GM19239 (cell line): ENCODE measurements around the gene VRK2.
"Not testable (repeated sequence)": the region's sequence is repeated elsewhere in the genome, so short reads cannot be mapped to it uniquely, and the experiment has no call there.

Experiments
- DNase-seq: peaks from one replicate; pipeline ENCODE4 v3.0.0; 2011; ENCODE audit warnings: low spot score; ENCODE audit not compliant: insufficient read length
- FAIRE-seq: peaks from 2 replicates; lab custom pipeline; 2011; peaks lifted over from hg19 to GRCh38; lab: Jason Lieb, UNC

The VRK2 gene

DNA sequence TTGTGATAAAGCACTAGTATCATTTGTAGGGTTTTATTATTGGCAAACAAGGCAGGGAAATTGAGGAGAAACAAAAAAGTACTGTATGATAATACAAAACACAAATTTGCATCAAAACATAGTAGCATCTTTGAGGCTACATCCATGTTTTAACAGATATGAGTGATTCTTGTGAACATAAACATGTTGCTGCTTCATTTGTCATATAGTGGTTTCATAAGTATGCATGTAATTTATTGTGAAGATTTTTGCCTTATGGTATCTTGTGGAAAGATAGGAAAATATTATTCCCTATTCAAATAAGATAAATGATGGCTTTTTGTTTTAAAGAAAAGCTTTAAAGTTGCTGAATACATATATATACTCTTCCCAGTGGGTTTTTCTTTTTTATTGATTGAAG is 60.3 kb downstream of the VRK2 start:
- no peak for DNase-seq
- FAIRE-seq, result no peak

DNA sequence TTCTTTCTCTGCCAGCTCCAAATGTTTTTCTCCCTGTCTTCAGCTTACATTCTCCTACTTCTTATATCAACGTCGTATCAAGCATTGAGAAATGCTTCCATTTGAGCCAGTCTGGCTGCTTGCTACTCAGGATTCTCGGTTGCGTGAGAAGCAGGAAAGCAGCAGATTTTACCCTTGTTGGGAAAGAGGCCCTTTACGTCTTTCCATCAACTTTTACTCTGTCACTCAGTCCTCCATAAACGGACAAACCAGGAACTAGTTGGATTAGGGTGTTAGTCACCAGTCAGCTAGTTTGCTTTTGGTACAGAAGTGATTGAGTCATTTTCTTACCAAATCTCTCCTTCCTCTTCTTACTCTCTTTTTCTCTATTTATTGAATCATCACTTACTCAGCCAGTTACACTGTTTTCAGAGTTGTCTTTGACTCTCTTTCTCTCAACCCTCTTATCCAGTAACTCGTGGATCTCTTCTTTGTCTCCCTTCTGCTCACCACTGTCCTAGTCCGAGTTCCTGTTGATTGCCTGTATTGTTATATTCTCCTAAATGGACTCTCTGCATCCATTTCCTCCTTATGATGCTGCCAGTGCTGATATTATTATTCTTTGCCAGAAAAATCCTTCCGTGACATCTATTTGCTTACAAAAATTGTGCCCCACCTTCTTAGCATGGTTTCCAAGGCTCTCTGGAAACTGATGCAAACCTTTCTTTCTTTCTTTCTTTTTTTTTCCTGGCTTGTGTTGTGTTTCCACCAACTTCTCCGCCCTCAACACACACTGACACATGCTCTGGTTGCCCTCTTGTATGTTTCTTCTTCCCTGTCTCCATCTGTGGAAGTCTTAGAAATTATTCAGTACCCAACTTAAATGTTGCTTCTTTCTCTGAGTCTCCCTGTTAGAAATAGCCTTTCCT is 61.5 kb downstream of the VRK2 start:
- DNase-seq (no peak), FAIRE-seq (no peak)

DNA sequence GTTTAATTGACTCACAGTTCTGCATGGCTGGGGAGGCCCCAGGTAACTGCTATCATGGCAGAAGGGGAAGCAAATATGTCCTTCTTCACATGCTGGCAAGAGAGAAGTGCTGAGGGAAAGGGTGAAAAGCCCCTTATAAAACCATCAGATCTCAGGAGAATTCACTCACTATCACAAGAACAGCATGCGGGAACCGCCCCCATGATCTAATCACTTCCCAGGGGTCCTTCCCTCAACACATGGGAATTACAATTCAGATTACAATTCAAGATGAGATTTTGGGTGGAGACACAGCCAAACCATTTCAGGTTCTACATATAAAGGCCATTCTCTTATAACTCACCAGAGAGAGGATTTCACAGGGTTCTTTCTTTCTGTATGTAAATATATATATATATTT is 62.9 kb downstream of the VRK2 start:
- FAIRE-seq (no peak), DNase-seq (no peak)

DNA sequence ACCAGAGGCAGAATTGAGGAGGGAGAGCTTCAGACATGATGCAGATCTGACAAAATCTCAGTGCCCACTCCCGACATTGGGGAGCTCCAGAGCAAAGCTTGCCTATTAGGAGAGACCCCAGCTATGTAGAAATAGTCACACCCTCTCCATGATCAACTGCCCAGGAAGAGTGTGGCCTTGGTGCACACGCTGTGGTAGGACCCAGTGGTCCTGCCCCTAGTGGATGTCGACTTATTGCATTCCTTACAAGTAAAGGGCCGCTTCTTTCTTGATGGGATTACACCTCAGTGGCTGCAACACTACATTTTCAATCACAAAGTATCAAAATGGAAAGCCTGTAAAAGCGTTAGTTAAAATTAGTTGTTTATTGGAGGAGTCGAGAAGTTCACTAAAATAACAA is 64.2 kb downstream of the VRK2 start:
- FAIRE-seq, result no peak
- no peak for DNase-seq

DNA sequence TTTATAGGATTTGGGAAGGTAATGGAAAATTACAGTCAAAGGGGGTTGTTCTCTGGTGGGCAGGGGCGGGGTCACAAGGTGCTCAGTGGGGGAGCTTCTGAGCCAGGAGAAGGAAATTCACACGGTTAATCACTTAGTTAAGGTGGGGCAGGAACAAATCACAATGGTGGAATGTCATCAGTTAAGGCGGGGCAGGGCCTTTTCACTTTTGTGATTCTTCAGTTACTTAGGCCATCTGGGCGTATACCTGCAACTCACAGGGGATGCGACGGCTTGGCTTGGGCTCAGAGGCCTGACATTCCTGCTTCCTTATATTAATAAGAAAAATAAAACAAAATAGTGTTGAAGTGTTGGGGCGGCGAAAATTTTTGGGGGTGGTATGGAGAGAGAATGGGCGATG is 67.0 kb downstream of the VRK2 start:
- FAIRE-seq, DNase-seq: not testable (repeated sequence)

DNA sequence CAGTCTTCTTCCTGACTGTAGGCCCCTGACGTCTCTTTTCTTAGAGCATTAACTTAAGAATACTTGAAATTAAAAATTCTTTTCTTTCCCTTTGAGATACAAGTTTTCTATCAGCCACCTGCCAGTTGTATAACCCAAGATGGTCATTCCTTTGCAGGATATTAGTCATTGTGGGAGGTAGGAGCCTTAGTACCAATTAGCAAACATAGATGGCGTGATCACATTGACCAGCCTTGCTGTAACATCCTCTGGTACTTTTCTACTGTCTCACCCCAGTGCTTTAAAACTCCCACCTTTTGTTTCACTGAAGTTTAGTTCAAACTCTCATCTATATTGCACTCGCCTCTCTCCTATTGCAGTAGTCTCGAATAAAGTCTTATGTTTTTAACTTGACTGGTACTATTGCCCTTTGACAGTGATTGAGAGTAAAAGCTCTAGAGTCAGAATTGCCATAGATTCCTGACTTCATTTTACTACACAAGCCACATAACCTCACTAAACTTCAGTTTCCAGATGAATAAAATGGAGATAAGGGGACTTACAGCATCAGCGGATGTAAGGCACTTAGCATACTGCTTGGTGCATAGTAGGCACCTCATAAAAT is 74.1 kb downstream of the VRK2 start:
- FAIRE-seq (no peak), DNase-seq (no peak)

DNA sequence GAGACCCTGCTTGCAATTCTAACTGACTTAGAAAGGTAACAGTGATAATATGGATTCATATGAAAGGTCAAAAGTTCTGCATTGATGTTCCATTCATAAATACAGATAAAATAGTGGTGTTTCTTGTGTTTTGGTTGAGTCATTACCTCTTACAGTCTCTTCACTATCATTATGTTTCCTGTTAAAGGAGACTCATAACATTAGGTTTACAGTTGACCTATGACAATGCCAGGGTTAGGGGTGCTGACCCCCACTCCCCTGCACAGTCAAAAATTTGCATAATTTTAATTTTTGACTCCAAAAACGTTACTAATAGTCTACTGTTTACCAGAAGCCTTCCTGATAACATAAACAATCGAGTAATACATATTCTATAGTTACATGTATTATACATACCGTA is 75.4 kb downstream of the VRK2 start:
- DNase-seq (no peak), FAIRE-seq (no peak)

DNA sequence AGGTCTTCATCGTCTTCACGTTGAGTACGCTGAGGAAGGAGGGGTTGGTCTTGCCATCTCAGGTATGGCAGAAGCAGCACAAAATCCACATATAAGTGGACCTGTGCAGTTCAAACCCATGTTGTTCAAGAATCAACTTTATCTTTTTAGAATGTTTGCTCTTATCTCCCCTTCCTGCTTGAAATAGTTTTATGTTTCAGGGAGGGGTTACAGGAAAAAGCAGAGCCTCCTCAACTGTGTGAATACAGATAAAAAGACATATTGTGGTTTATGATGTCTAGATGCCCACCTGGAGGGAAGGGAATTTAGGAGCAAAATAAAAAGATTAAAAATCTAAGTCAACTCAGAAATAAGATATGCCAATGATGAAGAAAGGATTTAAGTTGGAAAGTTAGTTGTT is 75.9 kb downstream of the VRK2 start:
- FAIRE-seq (no peak), DNase-seq (no peak)

DNA sequence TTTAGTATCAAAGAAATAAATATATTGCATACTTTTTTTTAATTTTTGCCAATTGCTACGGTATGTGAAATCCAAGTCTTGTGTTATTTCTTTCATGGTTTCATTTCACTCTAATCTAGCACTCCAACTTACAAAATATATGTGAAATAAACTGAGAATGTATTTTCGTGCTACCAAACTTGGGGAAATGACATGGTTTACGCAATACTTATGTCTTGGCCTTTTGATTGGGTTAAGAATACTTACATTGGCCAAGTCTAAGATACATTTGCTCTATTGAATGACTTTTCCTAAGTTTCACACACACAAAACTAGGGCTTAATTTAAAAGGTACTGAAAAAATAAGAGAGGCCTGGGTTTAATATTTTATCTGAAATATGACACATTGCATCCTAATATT is 80.5 kb downstream of the VRK2 start:
- FAIRE-seq, result no peak

DNA sequence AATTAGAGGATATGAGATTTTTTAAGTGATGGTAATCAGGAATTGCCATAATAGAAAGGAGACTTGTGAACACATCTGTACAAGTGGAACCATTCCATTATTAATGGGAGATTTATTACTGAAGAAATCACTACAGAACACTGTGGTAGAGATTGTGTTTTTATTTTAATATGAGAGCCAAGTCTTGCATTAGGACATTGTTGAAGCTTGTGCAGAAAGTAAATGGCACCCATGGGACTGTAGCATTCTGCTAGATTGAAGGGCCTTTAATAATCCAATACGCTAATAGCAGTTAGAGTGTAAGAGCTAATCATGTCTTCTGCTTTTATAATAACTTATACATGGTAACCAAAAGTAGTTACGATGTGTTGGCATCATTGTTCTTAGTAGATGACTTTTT is 83.6 kb downstream of the VRK2 start:
- DNase-seq, result no peak
- no peak for FAIRE-seq

More for the DNA sequence above, 80.5 kb downstream of the VRK2 start:
- no peak for DNase-seq

DNA sequence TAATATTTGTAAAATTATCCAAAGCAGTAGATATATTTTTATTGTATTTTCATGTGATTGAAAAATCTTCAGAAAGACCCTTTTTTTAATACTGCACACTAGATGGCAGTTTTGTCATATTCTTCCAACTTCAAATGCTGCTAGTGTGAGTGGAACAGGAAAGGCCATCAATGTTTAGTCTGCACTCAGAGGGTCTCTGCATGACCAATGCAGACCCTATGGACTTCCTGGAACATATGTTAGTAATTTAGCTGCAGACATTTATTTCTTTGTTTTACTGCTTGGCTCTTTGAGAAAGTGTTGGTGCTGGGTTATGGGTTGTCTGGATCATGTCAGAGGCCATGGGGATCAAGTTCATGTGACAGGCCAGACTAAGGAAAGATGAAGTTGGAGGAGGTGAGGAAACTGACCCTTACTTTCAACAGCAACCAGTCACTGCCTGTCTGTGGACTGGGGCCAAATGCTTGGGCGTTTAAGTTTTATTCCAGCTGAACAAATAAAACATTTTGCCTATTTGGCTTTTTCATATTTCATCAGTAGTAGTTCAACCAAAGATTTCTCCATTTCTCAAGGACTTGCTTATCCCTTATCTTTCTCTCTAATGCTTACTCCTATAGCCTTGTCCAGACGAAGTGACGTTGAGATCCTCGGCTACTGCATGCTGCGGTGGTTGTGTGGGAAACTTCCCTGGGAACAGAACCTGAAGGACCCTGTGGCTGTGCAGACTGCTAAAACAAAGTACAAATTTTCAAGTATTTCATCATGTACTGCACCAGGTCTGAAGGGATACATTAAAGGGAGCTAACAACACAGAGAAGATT is 84.8 kb downstream of the VRK2 start:
- DNase-seq (no peak), FAIRE-seq (no peak)

DNA sequence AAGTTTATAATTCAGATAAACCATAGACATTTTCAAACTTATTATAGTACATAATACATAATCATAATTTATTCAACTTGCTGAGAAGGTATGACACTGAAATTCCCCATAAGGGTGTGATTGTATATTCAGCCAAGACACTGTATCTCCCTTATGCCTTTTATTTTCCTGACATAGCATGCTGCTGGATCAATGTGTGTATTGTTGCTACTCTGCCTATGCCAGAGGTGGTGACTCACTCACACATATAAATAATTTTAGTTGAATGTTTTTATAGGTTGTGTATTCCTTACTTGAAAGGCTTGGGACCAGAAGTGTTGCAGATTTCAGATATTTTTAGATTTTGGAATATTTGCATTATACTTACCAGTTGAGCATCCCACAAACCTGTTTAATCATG is 86.8 kb downstream of the VRK2 start:
- DNase-seq, result no peak
- no peak for FAIRE-seq

DNA sequence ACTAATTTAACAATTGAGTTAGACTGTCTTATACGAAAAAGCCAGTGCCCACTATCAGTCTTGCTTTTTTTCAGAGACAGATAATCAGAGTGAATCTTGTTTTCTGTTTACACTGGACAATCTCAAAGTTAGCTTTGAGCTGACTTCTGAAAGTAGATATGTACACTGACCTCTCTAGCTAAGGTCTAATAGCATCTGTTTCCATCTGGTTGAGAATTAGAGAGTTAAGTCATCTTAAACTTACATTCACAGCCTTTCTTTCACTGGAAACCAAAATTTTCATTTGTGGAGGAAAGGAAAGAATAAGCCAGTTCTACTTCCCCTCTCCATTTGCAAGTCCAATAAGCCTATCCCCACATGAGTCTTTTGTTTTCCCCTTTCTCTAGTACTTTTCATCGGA is 89.3 kb downstream of the VRK2 start:
- DNase-seq, result no peak
- FAIRE-seq, result no peak

DNA sequence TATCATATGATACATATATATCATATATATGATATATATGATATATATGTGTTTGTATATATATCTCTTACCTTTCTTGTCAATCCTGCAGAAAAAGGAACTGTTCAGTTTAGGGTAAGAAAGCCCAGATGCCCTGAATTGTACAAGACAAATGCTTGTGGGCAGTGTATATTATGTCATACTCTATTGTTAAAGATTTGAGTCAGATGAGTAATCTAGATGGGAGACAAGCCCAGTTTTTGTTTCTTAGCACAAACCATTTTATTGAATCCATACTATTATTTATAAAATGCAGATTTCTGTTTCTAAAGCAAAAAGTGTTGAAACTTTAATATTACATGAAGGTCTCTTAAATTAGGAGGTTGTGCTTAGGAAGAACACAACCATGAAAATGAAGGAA is 90.6 kb downstream of the VRK2 start:
- FAIRE-seq, result no peak
- no peak for DNase-seq

DNA sequence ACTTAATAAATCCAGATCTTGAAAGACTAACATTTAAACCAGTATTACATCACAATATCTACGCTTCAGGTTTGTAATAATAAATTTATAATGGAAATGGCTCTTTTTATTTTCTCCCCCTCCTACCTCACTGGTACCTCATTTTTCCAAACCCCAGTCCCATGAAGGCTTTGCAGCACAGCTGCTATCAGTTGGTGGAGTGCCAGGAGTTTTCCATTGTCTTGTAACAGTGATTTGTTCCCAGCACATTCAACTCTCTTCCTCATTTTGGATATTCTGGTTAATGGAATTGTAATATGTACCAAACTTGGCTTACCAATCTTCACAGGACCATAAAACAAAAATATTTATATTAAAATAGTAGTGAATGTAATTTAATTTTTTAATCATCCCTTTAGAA is 91.2 kb downstream of the VRK2 start:
- DNase-seq (no peak), FAIRE-seq (no peak)

DNA sequence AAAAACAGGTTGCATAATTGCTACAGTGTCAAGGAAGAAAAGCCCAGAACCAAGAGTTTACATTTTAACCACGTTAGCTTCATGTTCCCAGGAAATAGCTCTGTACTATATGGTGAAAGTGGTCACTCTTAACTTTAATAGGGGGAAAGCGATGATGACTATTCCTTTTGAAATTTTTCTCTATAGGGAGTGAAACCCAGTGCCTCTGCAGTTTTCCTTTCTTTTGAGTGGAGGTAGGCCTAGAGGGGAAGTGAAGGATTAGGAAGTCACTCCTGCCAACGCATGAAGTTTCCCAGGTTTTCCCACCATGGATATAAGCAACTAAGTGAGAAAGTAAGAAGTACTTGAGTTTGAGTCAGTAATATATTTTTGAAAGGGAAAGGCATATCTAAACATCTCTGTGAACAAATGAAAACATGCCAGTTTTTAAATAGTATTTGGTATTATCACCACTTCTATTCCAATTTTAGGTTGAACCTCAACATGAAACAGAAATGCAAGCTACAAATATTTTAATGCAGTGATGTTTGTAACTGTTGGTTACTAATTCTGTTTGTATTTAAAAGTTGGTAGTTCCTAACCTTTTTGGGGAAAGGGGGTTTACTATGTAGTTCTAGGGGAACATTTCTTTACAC is 91.9 kb downstream of the VRK2 start:
- DNase-seq, result no peak
- no peak for FAIRE-seq

DNA sequence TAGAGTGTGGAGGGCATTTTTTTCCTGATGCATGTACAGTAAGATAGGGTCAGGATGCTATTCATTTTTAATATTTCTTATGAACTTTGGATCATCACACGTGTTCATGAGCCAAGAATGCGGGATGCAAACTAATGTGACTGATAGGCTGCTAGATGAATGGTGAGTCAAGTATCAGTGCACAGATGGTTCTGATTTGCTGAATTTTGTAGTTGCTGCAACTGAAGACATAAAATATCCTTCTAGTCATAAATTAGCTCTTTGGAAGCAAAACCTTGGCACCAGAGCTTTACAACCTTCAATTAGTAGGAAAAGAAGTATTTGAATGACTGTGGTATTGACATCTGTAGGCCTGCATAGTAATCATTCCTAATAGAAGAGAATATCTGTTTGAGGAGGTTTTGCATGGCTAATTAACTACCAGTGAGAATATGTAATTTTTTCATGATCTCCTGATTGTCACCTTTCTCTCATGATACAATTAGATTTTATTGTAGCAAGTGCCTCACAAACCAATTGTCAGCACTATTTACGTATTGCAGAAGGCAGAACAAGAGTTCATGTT is 94.0 kb downstream of the VRK2 start:
- DNase-seq, result no peak
- peak; percentile 62 for FAIRE-seq

DNA sequence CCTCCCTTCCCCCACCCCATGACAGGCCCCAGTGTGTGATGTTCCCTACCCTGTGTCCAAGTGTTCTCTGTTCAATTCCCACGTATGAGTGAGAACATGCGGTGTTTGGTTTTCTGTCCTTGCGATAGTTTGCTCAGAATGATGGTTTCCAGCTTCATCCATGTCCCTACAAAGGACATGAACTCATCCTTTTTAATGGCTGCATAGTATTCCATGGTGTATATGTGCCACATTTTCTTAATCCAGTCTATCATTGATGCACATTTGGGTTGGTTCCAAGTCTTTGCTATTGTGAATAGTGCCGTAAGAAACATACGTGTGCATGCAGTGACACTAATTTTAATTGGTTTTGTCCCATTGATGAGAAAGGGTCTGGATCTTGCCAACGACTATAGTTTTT is 99.2 kb downstream of the VRK2 start:
- FAIRE-seq, DNase-seq: not testable (repeated sequence)

DNA sequence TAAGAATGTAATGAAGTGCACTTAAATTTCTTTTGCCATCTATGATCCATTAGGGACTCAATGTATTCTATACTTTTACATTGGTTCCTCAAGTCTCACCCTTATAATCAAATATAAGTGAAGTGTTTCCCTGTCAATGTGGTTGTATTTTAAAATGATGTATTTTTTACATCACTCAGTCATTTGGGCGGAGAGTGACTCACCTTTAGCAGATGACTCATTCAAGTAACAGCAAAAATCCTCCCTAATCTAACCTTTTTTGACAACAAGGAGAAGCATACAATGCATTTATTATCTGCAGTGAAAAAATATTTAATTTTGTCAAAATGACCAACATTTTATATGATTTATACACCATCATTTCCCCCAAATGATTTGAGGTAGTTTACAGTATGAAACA is 100.1 kb downstream of the VRK2 start:
- DNase-seq (no peak), FAIRE-seq (no peak)

DNA sequence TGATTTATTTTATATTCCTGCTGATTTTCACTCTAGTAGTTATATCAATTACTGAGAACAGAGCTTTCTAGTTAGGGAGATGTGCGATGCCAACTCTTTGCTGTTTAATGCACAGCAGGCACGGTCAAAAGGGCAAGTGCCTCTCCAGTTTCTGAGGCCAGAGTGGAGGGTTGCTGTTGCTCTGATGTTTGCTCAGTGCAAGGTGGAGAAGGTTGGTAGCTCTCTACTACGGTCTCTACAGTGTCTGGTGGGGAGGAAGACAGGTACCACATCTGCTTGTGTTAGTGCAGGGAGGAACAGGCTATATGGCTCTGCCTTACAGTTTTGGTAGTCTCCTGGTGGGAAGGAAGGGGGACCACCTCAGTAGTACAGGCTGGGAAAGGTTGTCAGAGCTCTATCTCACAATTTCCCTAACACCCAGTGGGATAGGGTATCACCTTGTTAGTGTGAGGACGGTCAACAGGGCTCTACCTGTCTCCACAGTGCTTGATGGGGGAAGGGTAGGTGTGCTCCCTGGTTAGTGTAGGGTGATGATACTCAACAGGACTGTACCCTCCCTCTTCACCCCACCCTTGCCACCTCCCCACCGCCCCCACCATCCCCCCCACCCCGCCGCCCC is 108.7 kb downstream of the VRK2 start:
- no peak for FAIRE-seq
- no peak for DNase-seq
